IMR-90 (cell line): ENCODE measurements around the gene CIDEC. TPM values are rescaled to one million over a fixed set of nuclear protein-coding genes. Genes with fewer than 3 reads are reported as not detected.

ENCODE experiments used
- ATAC-seq: fragments of 200-7000 bp; cut with Tn5 transposase; 2 replicates; pipeline ENCODE4 v1.9.1; 2020; ENCODE audit warnings: low read depth, mild to moderate bottlenecking, moderate library complexity
- BruUV-seq: library from RNA; stranded (reverse); fragments of 400-500 nt; replicated peaks from 2 replicates; lab custom pipeline; 2021; lab: Mats Ljungman, UMichigan
- CTCF ChIA-PET: fragments of 300-600 bp; formaldehyde crosslinking; extraction: SDS; loops from one replicate; lab custom pipeline; 2021; ENCODE audit warnings: antibody characterized with exemption; lab: Yijun Ruan, JAX
- POLR2A ChIA-PET: fragments of 300-600 bp; sonication (Branson Sonifier 250); formaldehyde crosslinking; loops from one replicate; lab custom pipeline; 2022; ENCODE audit warnings: antibody characterized with exemption; ENCODE audit not compliant: unreplicated experiment; lab: Charles Lee
- DNase-seq: peaks from one replicate; pipeline ENCODE4 v3.0.0; 2013
- H2AFZ ChIP-seq: replicated peaks from 2 replicates; pipeline ENCODE3; 2013; ENCODE audit warnings: low read length, mild to moderate bottlenecking; ENCODE audit not compliant: poor library complexity
- H2AK5ac ChIP-seq: 2 replicates; pipeline ENCODE4 v1.6.1; 2013; ENCODE audit warnings: low read depth, low read length, inconsistent platforms
- H2AK9ac ChIP-seq: replicated peaks from 2 replicates; pipeline ENCODE3; 2013; ENCODE audit warnings: mild to moderate bottlenecking, low read depth, low read length, moderate library complexity; ENCODE audit not compliant: poor library complexity
- H2BK120ac ChIP-seq: 2 replicates; pipeline ENCODE4 v1.6.1; 2013; ENCODE audit warnings: low read depth, low read length, inconsistent platforms
- H2BK15ac ChIP-seq: 3 replicates; pipeline ENCODE4 v1.6.1; 2013; ENCODE audit warnings: low read depth, low read length, inconsistent platforms
- H2BK20ac ChIP-seq: 2 replicates; pipeline ENCODE4 v1.6.1; 2013; ENCODE audit warnings: low read depth, mild to moderate bottlenecking, inconsistent platforms, low read length, moderate library complexity
- H2BK5ac ChIP-seq: 2 replicates; pipeline ENCODE4 v1.6.1; 2013; ENCODE audit warnings: mild to moderate bottlenecking, low read depth, low read length, inconsistent platforms; ENCODE audit not compliant: poor library complexity, severe bottlenecking
- H3K14ac ChIP-seq: replicated peaks from 2 replicates; pipeline ENCODE4 v1.6.1; 2013; ENCODE audit warnings: low read depth, low read length, inconsistent platforms
- H3K18ac ChIP-seq: 2 replicates; pipeline ENCODE4 v1.6.1; 2013; ENCODE audit warnings: low read depth, low read length, control low read depth
- H3K23ac ChIP-seq: 2 replicates; pipeline ENCODE4 v1.6.1; 2013; ENCODE audit warnings: low read depth, low read length, inconsistent platforms
- H3K27ac ChIP-seq: 2 replicates; pipeline ENCODE4 v1.5.1; 2013; ENCODE audit warnings: mild to moderate bottlenecking, control low read depth, low read length; ENCODE audit not compliant: insufficient read depth
- H3K27me3 ChIP-seq: 2 replicates; pipeline ENCODE4 v1.6.1; 2013; ENCODE audit warnings: low read length; ENCODE audit not compliant: control insufficient read depth, insufficient read depth
- H3K36me3 ChIP-seq: 2 replicates; pipeline ENCODE4 v1.6.1; 2013; ENCODE audit warnings: low read length, mixed read lengths; ENCODE audit not compliant: control insufficient read depth, insufficient read depth
- H3K4ac ChIP-seq: 2 replicates; pipeline ENCODE4 v1.6.1; 2013; ENCODE audit warnings: low read depth, low read length, inconsistent platforms
- H3K4me1 ChIP-seq: 2 replicates; pipeline ENCODE4 v1.6.1; 2013; ENCODE audit warnings: low read length, mixed read lengths; ENCODE audit not compliant: control insufficient read depth, insufficient read depth
- H3K4me2 ChIP-seq: 2 replicates; pipeline ENCODE4 v1.6.1; 2013; ENCODE audit warnings: low read depth, mild to moderate bottlenecking, control low read depth, low read length, moderate library complexity
- H3K4me3 ChIP-seq: 2 replicates; pipeline ENCODE4 v1.5.1; 2013; ENCODE audit warnings: low read depth, mild to moderate bottlenecking, control low read depth, low read length, moderate library complexity; ENCODE audit not compliant: insufficient read depth
- H3K56ac ChIP-seq: 2 replicates; pipeline ENCODE4 v1.6.1; 2013; ENCODE audit warnings: low read length, inconsistent platforms; ENCODE audit not compliant: insufficient read depth; ENCODE audit errors: extremely low read depth
- H3K79me1 ChIP-seq, 2 experiments: 2 replicates each; pipeline ENCODE4 v1.6.1; 2013; ENCODE audit warnings: low read length in 2 of 2, inconsistent platforms in 1 of 2, low read depth in 1 of 2
- H3K9ac ChIP-seq: 2 replicates; pipeline ENCODE4 v1.6.1; 2013; ENCODE audit warnings: low read depth, low read length, control low read depth
- H3K9me1 ChIP-seq: 2 replicates; pipeline ENCODE4 v1.6.1; 2013; ENCODE audit warnings: low read length, inconsistent platforms; ENCODE audit not compliant: insufficient read depth
- H3K9me3 ChIP-seq: 2 replicates; pipeline ENCODE4 v1.6.1; 2013; ENCODE audit warnings: low read length; ENCODE audit not compliant: control insufficient read depth, insufficient read depth
- H4K20me1 ChIP-seq: 2 replicates; pipeline ENCODE4 v1.6.1; 2013; ENCODE audit warnings: low read length, inconsistent platforms; ENCODE audit not compliant: insufficient read depth
- H4K5ac ChIP-seq: 2 replicates; pipeline ENCODE4 v1.6.1; 2013; ENCODE audit warnings: mild to moderate bottlenecking, low read depth, low read length, control low read depth
- H4K8ac ChIP-seq, 2 experiments: 2 replicates each; pipeline ENCODE4 v1.6.1; 2013; ENCODE audit warnings: low read depth in 2 of 2, low read length in 2 of 2, control low read depth in 1 of 2, inconsistent platforms in 1 of 2
- H4K91ac ChIP-seq: 2 replicates; pipeline ENCODE4 v1.6.1; 2013; ENCODE audit warnings: low read depth, low read length, inconsistent platforms; ENCODE audit not compliant: insufficient read depth
- BHLHE40 ChIP-seq: fragments of 150-350 bp; IDR thresholded peaks from 2 replicates; pipeline ENCODE4 v1.6.1; 2016; ENCODE audit warnings: mild to moderate bottlenecking, low read depth, low read length
- CTCF ChIP-seq: conservative IDR thresholded peaks from 2 replicates; pipeline ENCODE4 v1.5.1; 2012; ENCODE audit warnings: mild to moderate bottlenecking, low read depth, low read length, improper control_type of control experiment
- FOS ChIP-seq: fragments of 150-350 bp; IDR thresholded peaks from 2 replicates; pipeline ENCODE4 v1.6.1; 2016; ENCODE audit warnings: low read depth, low read length
- MAFK ChIP-seq: IDR thresholded peaks from 2 replicates; pipeline ENCODE4 v1.6.1; 2012; ENCODE audit warnings: low read depth, low read length, improper control_type of control experiment
- MAZ ChIP-seq: IDR thresholded peaks from 2 replicates; pipeline ENCODE4 v1.6.1; 2012; ENCODE audit warnings: low read depth, mild to moderate bottlenecking, low read length, improper control_type of control experiment, moderate library complexity, borderline replicate concordance
- MXI1 ChIP-seq: IDR thresholded peaks from 2 replicates; pipeline ENCODE4 v1.6.1; 2012; ENCODE audit warnings: low read depth, mild to moderate bottlenecking, low read length, moderate library complexity, borderline replicate concordance
- NFE2L2 ChIP-seq: fragments of 150-350 bp; IDR thresholded peaks from 2 replicates; pipeline ENCODE4 v1.6.1; 2016; ENCODE audit warnings: low read depth, mild to moderate bottlenecking, low read length
- RCOR1 ChIP-seq: IDR thresholded peaks from 2 replicates; pipeline ENCODE4 v1.6.1; 2012; ENCODE audit warnings: mild to moderate bottlenecking, low read length, improper control_type of control experiment; ENCODE audit not compliant: insufficient replicate concordance
- SMC3 ChIP-seq: fragments of 150-350 bp; IDR thresholded peaks from 2 replicates; pipeline ENCODE4 v1.6.1; 2016; ENCODE audit warnings: low read depth, mild to moderate bottlenecking, antibody characterized with exemption, low read length, moderate library complexity
- WGBS, 2 experiments: methylation state at CpG; one replicate each; pipeline versions ENCODE4 v1.1.5 to v1.1.7; 2013; ENCODE audit warnings: missing lambda C conversion rate in 2 of 2; ENCODE audit not compliant: insufficient read length in 1 of 2; ENCODE audit errors: extremely low coverage in 2 of 2; 5-methylcytosine and 5-hydroxymethylcytosine counted together
- dilution Hi-C: fragments of 300-500 bp; cut with HindIII; formaldehyde crosslinking; loops from one replicate; pipeline ENCODE4 v1.14.3; 2018; ENCODE audit warnings: low sequenced_read_pairs; ENCODE audit not compliant: unreplicated experiment
- in situ Hi-C: fragments of 300-500 bp; cut with MboI; formaldehyde crosslinking; loops from 3 replicates; pipeline ENCODE4 v1.14.3; 2019; ENCODE audit warnings: low sequenced_read_pairs, inconsistent platforms, mixed read lengths
- intact Hi-C: fragments of 100-400 bp; cut with micrococcal nuclease; formaldehyde crosslinking; loops from 2 replicates; pipeline ENCODE4 v1.10.0; 2022
- polyA plus RNA-seq, 3 experiments: library from polyadenylated mRNA; depleted of rRNA; stranded (reverse); fragments of >200 nt; gene quantifications; 2 replicates each; pipeline ENCODE4 v1.2.3, GENCODE V29; 2012; ENCODE audit warnings: low replicate concordance in 1 of 3
- total RNA-seq: library from RNA; depleted of rRNA; stranded (reverse); fragments of >200 nt; gene quantifications from 2 replicates; pipeline ENCODE4 v1.2.3, GENCODE V29; 2012

The CIDEC gene
- total and polyA plus RNA-seq, 2 of the 4 experiments (the other 2 are of a cell fraction) = 0.09 TPM; not detected in 1

DNA sequence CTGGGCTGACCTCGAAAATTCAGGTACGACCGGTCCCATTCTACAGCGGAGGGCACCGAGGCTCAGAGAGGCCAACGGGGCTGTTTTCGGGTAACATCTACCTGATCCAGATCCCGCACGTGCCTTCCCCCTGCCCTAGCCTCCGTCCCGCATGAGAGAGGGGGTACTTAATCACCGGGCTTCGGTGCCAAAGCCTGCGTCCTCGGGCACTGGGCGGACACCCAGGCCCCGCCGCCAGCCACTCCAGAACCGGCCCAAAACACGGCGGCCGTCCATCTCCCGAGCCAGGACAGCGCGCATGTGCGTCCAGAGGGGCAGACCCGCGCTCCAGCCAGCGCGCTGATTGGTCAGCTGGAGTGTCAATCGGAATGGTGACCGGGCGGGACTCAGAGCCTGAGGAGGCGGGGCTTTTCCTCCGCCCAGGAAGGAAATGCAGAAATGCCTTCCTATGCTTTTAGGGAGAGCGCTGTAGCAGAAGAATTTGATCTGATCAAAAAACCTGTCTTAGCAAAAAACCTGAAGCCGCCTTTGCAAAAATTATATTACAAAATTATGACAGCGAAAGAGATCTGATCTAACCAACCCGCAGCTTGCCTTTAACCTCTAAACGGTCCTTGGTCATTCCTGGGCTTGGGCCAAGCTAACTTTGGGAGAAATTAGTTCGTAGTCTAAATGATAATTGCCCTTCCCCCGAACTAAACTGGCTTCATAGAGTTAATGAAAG lies 36.2 kb downstream of the CIDEC start, which contains the start of gene RPUSD3:
TSS of gene RPUSD3 (minus strand) at position 294 of the 724 bp plus-strand sequence. CDS start at position 276, 18 bp downstream.
- Histone ChIP-seq H3K36me3 (peaks cover 17% of the 10 kb centered on the region), H3K27ac (peak within 1 kb of the TSS; percentile 79)
- BruUV-seq = no TSS peak

More for the DNA sequence above, 36.2 kb downstream of the CIDEC start, which contains the start of gene RPUSD3:
- H2AFZ ChIP-seq = peak within 1 kb of the TSS; percentile 98
- peak within 1 kb of the TSS; percentile 93 for H3K14ac ChIP-seq
- H3K56ac ChIP-seq = peak within 1 kb of the TSS; percentile 78
- H4K8ac ChIP-seq = peak within 1 kb of the TSS; percentile 98 to 99
- H3K27me3 ChIP-seq = no peaks in the 10 kb centered on the region
- peak within 1 kb of the TSS; percentile 77 for H4K91ac ChIP-seq
- H3K9me3 ChIP-seq = no peaks in the 10 kb centered on the region
- peak within 1 kb of the TSS; percentile 92 for H2AK9ac ChIP-seq
- peak within 1 kb of the TSS; percentile 86 for H3K9ac ChIP-seq
- POLR2A ChIA-PET = interaction anchor here (0.6 to 0.7 kb wide), 2 partner anchors 10 to 103 kb away, joined by 3 read pairs; no protein-coding TSS in a partner anchor
- WGBS, 2 experiments = 0% methylated on average over 5 of the region's 42 CpGs; no CpG with 5 or more reads in 1 of the 2 experiments
- CTCF ChIA-PET = interaction anchor here (0.8 to 1.1 kb wide), 3 partner anchors 9 to 103 kb away, joined by 3 read pairs; no protein-coding TSS in a partner anchor
- DNase-seq (peak; percentile 93), ATAC-seq (peak; percentile 99)
- dilution Hi-C loops = no loop called here
- peak within 1 kb of the TSS; percentile 89 for H3K4ac ChIP-seq
- H3K9me1 ChIP-seq = 0 out of 2 replicates have a peak, but pooled peaks cover 2% of the 10 kb centered on the region
- H3K4me3 ChIP-seq = peak within 1 kb of the TSS; percentile 71
- H2BK15ac ChIP-seq = peak within 1 kb of the TSS; percentile 59; the same call in 2 of the 3 replicates
- peak within 1 kb of the TSS; percentile 83 for H3K23ac ChIP-seq
- peak within 1 kb of the TSS; percentile 36; the same call in 1 of the 2 replicates for H2BK20ac ChIP-seq
- peak within 1 kb of the TSS; percentile 68 for H4K5ac ChIP-seq
- H3K4me1 ChIP-seq = no peaks in the 10 kb centered on the region
- H3K4me2 ChIP-seq = peak within 1 kb of the TSS; percentile 88
- peak within 1 kb of the TSS; percentile 34; the same call in 1 of the 2 replicates for H3K18ac ChIP-seq
- in situ Hi-C loops = no loop called here
- intact Hi-C loops = loop anchor here (10.0 kb wide), 1 partner anchor 441 kb away; no protein-coding TSS in a partner anchor
- peak within 1 kb of the TSS; percentile 69 for H2BK5ac ChIP-seq
- H2AK5ac ChIP-seq = peak within 1 kb of the TSS; percentile 59
- H3K79me1 ChIP-seq = peaks cover 9 to 28% of the 10 kb centered on the region in 2 experiments
- peak within 1 kb of the TSS; percentile 22; the same call in 1 of the 2 replicates for H2BK120ac ChIP-seq
- no peaks in the 10 kb centered on the region for H4K20me1 ChIP-seq
- TF ChIP-seq MAZ = peak; percentile 42; the same call in 1 of the 2 replicates
- TF ChIP-seq SMC3 = no peak
- no peak for TF ChIP-seq MAFK
- TF ChIP-seq BHLHE40 = peak; percentile 76
- TF ChIP-seq MXI1 = peak; percentile 71; the same call in 1 of the 2 replicates
- TF ChIP-seq NFE2L2 = no peak
- TF ChIP-seq RCOR1 = no peak
- no peak for TF ChIP-seq CTCF
- peak; percentile 28; the same call in 1 of the 2 replicates for TF ChIP-seq FOS
